Endothelial cell of umbilical vein (primary cell): ENCODE measurements around the gene DUSP10. TPM values are rescaled to one million over a fixed set of nuclear protein-coding genes. Genes with fewer than 3 reads are reported as not detected.

ENCODE experiments used
- BruUV-seq: library from RNA; stranded (reverse); fragments of 400-500 nt; replicated peaks from 2 replicates; lab custom pipeline; 2021; lab: Mats Ljungman, UMichigan
- CTCF ChIA-PET: fragments of 300-600, 350-600 bp; sonication (Branson Sonifier 250); formaldehyde crosslinking; loops from one replicate; lab custom pipeline; 2021; ENCODE audit warnings: antibody characterized with exemption, inconsistent platforms; lab: Charles Lee
- POLR2A ChIA-PET: fragments of 300-600, 350-600 bp; sonication (Branson Sonifier 250); formaldehyde crosslinking; loops from one replicate; lab custom pipeline; 2021; ENCODE audit warnings: antibody characterized with exemption, inconsistent platforms; lab: Charles Lee
- DNase-seq: peaks from one replicate; pipeline ENCODE4 v3.0.0-alpha.2; 2011; ENCODE audit warnings: low read depth, low spot score
- FAIRE-seq: peaks from 2 replicates; lab custom pipeline; 2011; peaks lifted over from hg19 to GRCh38; lab: Jason Lieb, UNC
- H2AFZ ChIP-seq: 2 replicates; pipeline ENCODE4 v1.6.0; 2012; ENCODE audit warnings: low read depth, low read length, control low read depth, inconsistent platforms
- H3K27ac ChIP-seq: 2 replicates; pipeline ENCODE4 v1.5.1; 2011; ENCODE audit warnings: low read depth, mild to moderate bottlenecking, control low read depth, low read length, moderate library complexity; ENCODE audit not compliant: insufficient read depth
- H3K27me3 ChIP-seq, 2 experiments: 2 replicates each; pipeline versions ENCODE4 v1.6.0 to v1.6.1; 2011; ENCODE audit warnings: low read length in 2 of 2, mixed read lengths in 1 of 2; ENCODE audit not compliant: control insufficient read depth in 2 of 2, insufficient read depth in 2 of 2
- H3K36me3 ChIP-seq, 2 experiments: 2 replicates in 1 of 2; 3 replicates in 1 of 2; pipeline ENCODE4 v1.5.1; 2011; ENCODE audit warnings: low read length in 2 of 2, mild to moderate bottlenecking in 1 of 2, moderate library complexity in 1 of 2; ENCODE audit not compliant: control insufficient read depth in 2 of 2, insufficient read depth in 2 of 2; ENCODE audit errors: extremely low read depth in 1 of 2
- H3K4me1 ChIP-seq: 3 replicates; pipeline ENCODE4 v1.5.1; 2011; ENCODE audit warnings: mild to moderate bottlenecking, low read length; ENCODE audit not compliant: control insufficient read depth, insufficient read depth; ENCODE audit errors: extremely low read depth
- H3K4me2 ChIP-seq: 2 replicates; pipeline ENCODE4 v1.6.1; 2011; ENCODE audit warnings: low read length, control low read depth, mixed read lengths; ENCODE audit not compliant: insufficient read depth
- H3K4me3 ChIP-seq, 3 experiments: fragments of 200-600 bp in 1 of 3; sonication (generic), shearing (Covaris generic) in 1 of 3; replicated peaks in 1 of 3; 2 replicates each; pipeline ENCODE4 v1.5.1; 2011 to 2016; ENCODE audit warnings: control low read depth in 3 of 3, low read length in 3 of 3, mild to moderate bottlenecking in 2 of 3, inconsistent platforms in 1 of 3, low read depth in 1 of 3, moderate library complexity in 1 of 3; ENCODE audit not compliant: insufficient read depth in 1 of 3
- H3K79me2 ChIP-seq: 2 replicates; pipeline ENCODE4 v1.6.0; 2012; ENCODE audit warnings: low read length, inconsistent platforms; ENCODE audit not compliant: control insufficient read depth, insufficient read depth
- H3K9ac ChIP-seq: replicated peaks from 2 replicates; pipeline ENCODE3; 2011; ENCODE audit warnings: low read length, control low read depth; ENCODE audit not compliant: insufficient read depth; ENCODE audit errors: extremely low read depth
- H3K9me1 ChIP-seq: replicated peaks from 3 replicates; pipeline ENCODE4 v1.6.0; 2011; ENCODE audit warnings: mild to moderate bottlenecking, low read length; ENCODE audit not compliant: control insufficient read depth, insufficient read depth; ENCODE audit errors: extremely low read depth
- H3K9me3 ChIP-seq: replicated peaks from 2 replicates; pipeline ENCODE4 v1.5.1; 2012; ENCODE audit warnings: low read length, inconsistent platforms; ENCODE audit not compliant: control insufficient read depth, insufficient read depth
- H4K20me1 ChIP-seq: replicated peaks from 2 replicates; pipeline ENCODE3; 2011; ENCODE audit warnings: mild to moderate bottlenecking, low read length; ENCODE audit not compliant: control insufficient read depth, insufficient read depth; ENCODE audit errors: extremely low read depth
- EZH2 ChIP-seq: IDR thresholded peaks from 2 replicates; pipeline ENCODE4 v1.6.1; 2012; ENCODE audit warnings: borderline replicate concordance, low read depth, mild to moderate bottlenecking, moderate library complexity, low read length, inconsistent platforms; ENCODE audit not compliant: severe bottlenecking
- FOS ChIP-seq: IDR thresholded peaks from 2 replicates; pipeline ENCODE4 v1.6.1; 2011; ENCODE audit warnings: mild to moderate bottlenecking, low read length, moderate library complexity, borderline replicate concordance; ENCODE audit not compliant: insufficient read depth
- GATA2 ChIP-seq: IDR thresholded peaks from 2 replicates; pipeline ENCODE4 v1.7.0; 2011; ENCODE audit warnings: low read depth, mild to moderate bottlenecking, moderate library complexity, mixed read lengths, low read length; ENCODE audit not compliant: insufficient read length, insufficient read depth
- JUN ChIP-seq: IDR thresholded peaks from 2 replicates; pipeline ENCODE4 v1.6.1; 2011; ENCODE audit warnings: borderline replicate concordance, low read depth; ENCODE audit not compliant: insufficient read length, insufficient read depth
- MAX ChIP-seq: IDR thresholded peaks from 2 replicates; pipeline ENCODE4 v1.6.1; 2011; ENCODE audit not compliant: insufficient read depth, insufficient read length
- POLR2A ChIP-seq: IDR thresholded peaks from 2 replicates; pipeline ENCODE4 v1.6.1; 2012; ENCODE audit warnings: low read depth, mild to moderate bottlenecking, control low read depth, low read length
- POLR2AphosphoS5 ChIP-seq: IDR thresholded peaks from 2 replicates; pipeline ENCODE4 v1.6.1; 2012; ENCODE audit warnings: low read depth, mild to moderate bottlenecking, control low read depth, low read length, moderate library complexity; ENCODE audit not compliant: insufficient read depth
- dilution Hi-C: fragments of 300-500 bp; cut with MboI; formaldehyde crosslinking; loops from one replicate; pipeline ENCODE4 v1.15.0; 2019; ENCODE audit warnings: low sequenced_read_pairs; ENCODE audit not compliant: extremely low pct_ligation_motif_present
- intact Hi-C: fragments of 100-400 bp; cut with micrococcal nuclease; formaldehyde crosslinking; loops from one replicate; pipeline ENCODE4 v1.10.0; 2022
- polyA plus RNA-seq, 4 experiments: library from polyadenylated mRNA; depleted of rRNA in 3 of 4; stranded (reverse) in 3 of 4; unstranded in 1 of 4; fragments of >200 nt; gene quantifications; 2 replicates each; pipeline versions ENCODE4 v1.2.1 to v1.2.3, GENCODE V29; 2011 to 2012; ENCODE audit warnings: missing spikeins in 1 of 4
- total RNA-seq: library from RNA; stranded (reverse); gene quantifications from 2 replicates; pipeline ENCODE4 v1.2.3, GENCODE V29; 2021
- TF ChIP-seq, protein P1 (sequence below), 2 donors: IDR thresholded peaks; 1 replicate in 1 of 2; 2 replicates in 1 of 2; pipeline ENCODE4 v1.5.1; 2011; ENCODE audit warnings: low read length in 2 of 2, mild to moderate bottlenecking in 2 of 2, moderate library complexity in 2 of 2, control low read depth in 1 of 2, inconsistent platforms in 1 of 2, low read depth in 1 of 2; ENCODE audit not compliant: insufficient read depth in 1 of 2; ENCODE audit errors: extremely low read depth in 1 of 2

The DUSP10 gene
- total and polyA plus RNA-seq, 2 donors (not counting 3 experiments of a cell fraction or from before 2014, with no cell fraction given), result 1.6 to 1.9 TPM

DNA sequence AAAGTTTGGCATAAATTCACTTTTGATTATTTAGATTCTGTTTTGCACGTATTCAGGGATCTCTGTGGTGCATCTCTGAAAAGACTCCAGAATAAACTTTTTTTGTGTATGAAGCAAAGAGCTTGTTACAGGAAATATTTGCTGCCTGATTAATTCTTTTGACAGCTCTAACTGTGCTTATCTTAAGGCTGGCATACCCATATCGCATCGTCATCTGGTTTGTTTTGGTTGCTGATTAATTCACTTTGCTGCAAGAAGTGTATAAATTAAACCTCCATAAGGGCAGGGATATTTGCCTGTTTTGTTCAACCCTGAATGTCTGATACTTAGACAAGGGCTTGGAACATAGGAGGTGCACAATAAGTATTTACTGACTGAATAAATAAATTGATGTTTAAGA lies 17.5 kb upstream of the DUSP10 start:
- H3K9me3 ChIP-seq, result no peaks in the 10 kb centered on the region
- intact Hi-C loops, result no loop called here
- no peaks in the 10 kb centered on the region for H3K9me1 ChIP-seq
- CTCF ChIA-PET, result interaction anchor here (1.0 to 2.0 kb wide), 5 partner anchors 16 to 695 kb away, joined by 3 to 8 read pairs (median 5); partner anchors contain the start of gene DUSP10
- no peak for TF ChIP-seq POLR2A
- peak; percentile 97 for TF ChIP-seq GATA2
- TF ChIP-seq POLR2AphosphoS5, result peak; percentile 28
- TF ChIP-seq MAX, result no peak
- no peak for TF ChIP-seq EZH2
- peak; percentile 67 for TF ChIP-seq FOS
- peak; percentile 42 for TF ChIP-seq JUN
- TF ChIP-seq, protein P1, sequence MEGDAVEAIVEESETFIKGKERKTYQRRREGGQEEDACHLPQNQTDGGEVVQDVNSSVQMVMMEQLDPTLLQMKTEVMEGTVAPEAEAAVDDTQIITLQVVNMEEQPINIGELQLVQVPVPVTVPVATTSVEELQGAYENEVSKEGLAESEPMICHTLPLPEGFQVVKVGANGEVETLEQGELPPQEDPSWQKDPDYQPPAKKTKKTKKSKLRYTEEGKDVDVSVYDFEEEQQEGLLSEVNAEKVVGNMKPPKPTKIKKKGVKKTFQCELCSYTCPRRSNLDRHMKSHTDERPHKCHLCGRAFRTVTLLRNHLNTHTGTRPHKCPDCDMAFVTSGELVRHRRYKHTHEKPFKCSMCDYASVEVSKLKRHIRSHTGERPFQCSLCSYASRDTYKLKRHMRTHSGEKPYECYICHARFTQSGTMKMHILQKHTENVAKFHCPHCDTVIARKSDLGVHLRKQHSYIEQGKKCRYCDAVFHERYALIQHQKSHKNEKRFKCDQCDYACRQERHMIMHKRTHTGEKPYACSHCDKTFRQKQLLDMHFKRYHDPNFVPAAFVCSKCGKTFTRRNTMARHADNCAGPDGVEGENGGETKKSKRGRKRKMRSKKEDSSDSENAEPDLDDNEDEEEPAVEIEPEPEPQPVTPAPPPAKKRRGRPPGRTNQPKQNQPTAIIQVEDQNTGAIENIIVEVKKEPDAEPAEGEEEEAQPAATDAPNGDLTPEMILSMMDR (IDR thresholded peaks at IDR 0.05; ENCODE audit: extremely low read depth in 1 of 2, insufficient read depth in 1 of 2, low read depth in 1 of 2, low read length in 2 of 2), result no peak
- H3K9ac ChIP-seq, result no peak overlapping the region
- peak overlapping the region; percentile 59 for H3K4me2 ChIP-seq
- H3K27ac ChIP-seq, result no peak overlapping the region
- peaks cover 47% of the 10 kb centered on the region for H3K4me1 ChIP-seq
- POLR2A ChIA-PET, result no interaction called here
- FAIRE-seq (peak; percentile 88), DNase-seq (peak; percentile 75)
- H4K20me1 ChIP-seq, result no peaks in the 10 kb centered on the region
- H3K27me3 ChIP-seq, result no peaks in the 10 kb centered on the region
- no peaks in the 10 kb centered on the region for H3K36me3 ChIP-seq
- dilution Hi-C loops, result no loop called here
- no peak overlapping the region for H2AFZ ChIP-seq
- H3K4me3 ChIP-seq, result no peak overlapping the region
- H3K79me2 ChIP-seq, result no peaks in the 10 kb centered on the region
- BruUV-seq, result no TSS peak
